Esophagus muscularis mucosa (tissue), 4 donors: ENCODE data around the gene USF2. TPM values are rescaled to one million over a fixed set of nuclear protein-coding genes. Genes with fewer than 3 reads are reported as not detected.

Source experiments
- DNase-seq: peaks from one replicate; pipeline ENCODE4 v3.0.0-alpha.2; 2017; ENCODE audit errors: extremely low spot score
- H3K27ac ChIP-seq, 4 donors: fragments of 200-600 bp; sonication (generic); replicated peaks in 1 of 4; 1 replicate in 3 of 4; 2 replicates in 1 of 4; pipeline ENCODE4 v1.5.1; 2016 to 2019; ENCODE audit warnings: mild to moderate bottlenecking in 1 of 4
- H3K27me3 ChIP-seq, 4 donors: fragments of 200-600 bp; sonication (generic); one replicate each; pipeline versions ENCODE4 v1.5.1 to v1.6.0; 2016 to 2019
- H3K36me3 ChIP-seq, 4 donors: fragments of 200-600 bp; sonication (generic); one replicate each; pipeline ENCODE4 v1.5.1; 2016 to 2019
- H3K4me1 ChIP-seq, 4 donors: fragments of 200-600 bp; sonication (generic); one replicate each; pipeline ENCODE4 v1.5.1; 2016 to 2019
- H3K4me3 ChIP-seq, 4 donors: fragments of 200-600 bp; sonication (generic); 1 replicate in 2 of 4; 2 replicates in 2 of 4; pipeline ENCODE4 v1.5.1; 2016 to 2019; ENCODE audit warnings: mild to moderate bottlenecking in 4 of 4, moderate library complexity in 1 of 4
- H3K9me3 ChIP-seq, 4 donors: fragments of 200-600 bp; sonication (generic); 1 replicate in 3 of 4; 2 replicates in 1 of 4; pipeline ENCODE4 v1.5.1; 2016 to 2019
- EP300 ChIP-seq: sonication (generic); formaldehyde crosslinking; IDR thresholded peaks from one replicate; pipeline ENCODE4 v1.6.1; 2017; ENCODE audit warnings: antibody characterized with exemption
- POLR2A ChIP-seq: fragments of 450-650 bp; IDR thresholded peaks from one replicate; pipeline ENCODE4 v1.6.1; 2017; ENCODE audit warnings: antibody characterized with exemption, moderate library complexity, mild to moderate bottlenecking, low read depth
- POLR2AphosphoS5 ChIP-seq, 2 donors: sonication (generic); formaldehyde crosslinking; IDR thresholded peaks; one replicate each; pipeline ENCODE4 v1.6.1; 2017; ENCODE audit warnings: antibody characterized with exemption in 2 of 2
- WGBS: methylation state at CpG from one replicate; pipeline ENCODE4 v1.1.5; 2018; 5-methylcytosine and 5-hydroxymethylcytosine counted together
- intact Hi-C: fragments of 100-400 bp; cut with DNase I; formaldehyde crosslinking; loops from one replicate; pipeline ENCODE4 v1.15.1; 2023
- total RNA-seq, 4 donors: library from RNA; depleted of rRNA; stranded (reverse); fragments of >200 nt; gene quantifications; one replicate each; pipeline versions ENCODE4 v1.1.0 to v1.2.1, GENCODE V29; 2016
- TF ChIP-seq, protein P1 (sequence below), 3 experiments: fragments of 200-600 bp in 2 of 3; fragments of 450-650 bp in 1 of 3; sonication (generic) in 2 of 3; IDR thresholded peaks; one replicate each; pipeline ENCODE4 v1.5.1; 2017 to 2019; ENCODE audit warnings: antibody characterized with exemption in 3 of 3, mild to moderate bottlenecking in 2 of 3, moderate library complexity in 1 of 3

Gene USF2
- total RNA-seq, 4 donors from 2014 or later: 111 to 122 (median 116) TPM

DNA sequence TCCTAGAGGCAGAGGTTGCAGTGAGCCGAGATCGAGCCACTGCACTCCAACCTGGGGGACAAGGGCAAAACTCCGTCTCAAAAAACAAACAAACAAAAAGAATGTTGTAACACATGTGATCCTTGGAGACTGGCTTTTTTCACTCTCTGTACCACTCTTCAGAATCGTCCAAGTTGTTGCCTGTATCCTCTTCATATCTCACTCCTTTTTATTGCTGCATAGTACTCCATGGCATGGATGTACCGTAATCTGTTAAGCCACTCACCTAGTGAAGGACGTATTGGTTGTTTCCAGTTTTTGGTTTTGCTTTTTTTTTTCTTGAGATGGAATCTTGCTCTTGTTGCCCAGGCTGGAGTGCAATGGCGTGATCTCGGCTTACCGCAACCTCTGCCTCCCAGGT is 53.3 kb downstream of the USF2 start:
- no peak overlapping the region for H3K27ac ChIP-seq
- H3K9me3 ChIP-seq: peaks cover 0 to 10% (median 5%) of the 10 kb centered on the region in 4 donors
- H3K4me1 ChIP-seq: peaks cover 0 to 8% (median 0%) of the 10 kb centered on the region in 4 donors
- no peak overlapping the region for H3K4me3 ChIP-seq
- no peak for DNase-seq
- intact Hi-C loops: no loop called here
- 96% methylated on average over 9 of the region's 9 CpGs for WGBS
- peaks cover 0 to 20% (median 0%) of the 10 kb centered on the region in 4 donors for H3K27me3 ChIP-seq
- TF ChIP-seq, protein P1, sequence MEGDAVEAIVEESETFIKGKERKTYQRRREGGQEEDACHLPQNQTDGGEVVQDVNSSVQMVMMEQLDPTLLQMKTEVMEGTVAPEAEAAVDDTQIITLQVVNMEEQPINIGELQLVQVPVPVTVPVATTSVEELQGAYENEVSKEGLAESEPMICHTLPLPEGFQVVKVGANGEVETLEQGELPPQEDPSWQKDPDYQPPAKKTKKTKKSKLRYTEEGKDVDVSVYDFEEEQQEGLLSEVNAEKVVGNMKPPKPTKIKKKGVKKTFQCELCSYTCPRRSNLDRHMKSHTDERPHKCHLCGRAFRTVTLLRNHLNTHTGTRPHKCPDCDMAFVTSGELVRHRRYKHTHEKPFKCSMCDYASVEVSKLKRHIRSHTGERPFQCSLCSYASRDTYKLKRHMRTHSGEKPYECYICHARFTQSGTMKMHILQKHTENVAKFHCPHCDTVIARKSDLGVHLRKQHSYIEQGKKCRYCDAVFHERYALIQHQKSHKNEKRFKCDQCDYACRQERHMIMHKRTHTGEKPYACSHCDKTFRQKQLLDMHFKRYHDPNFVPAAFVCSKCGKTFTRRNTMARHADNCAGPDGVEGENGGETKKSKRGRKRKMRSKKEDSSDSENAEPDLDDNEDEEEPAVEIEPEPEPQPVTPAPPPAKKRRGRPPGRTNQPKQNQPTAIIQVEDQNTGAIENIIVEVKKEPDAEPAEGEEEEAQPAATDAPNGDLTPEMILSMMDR (IDR thresholded peaks at IDR 0.05): no peak
- H3K36me3 ChIP-seq: no peaks in the 10 kb centered on the region

DNA sequence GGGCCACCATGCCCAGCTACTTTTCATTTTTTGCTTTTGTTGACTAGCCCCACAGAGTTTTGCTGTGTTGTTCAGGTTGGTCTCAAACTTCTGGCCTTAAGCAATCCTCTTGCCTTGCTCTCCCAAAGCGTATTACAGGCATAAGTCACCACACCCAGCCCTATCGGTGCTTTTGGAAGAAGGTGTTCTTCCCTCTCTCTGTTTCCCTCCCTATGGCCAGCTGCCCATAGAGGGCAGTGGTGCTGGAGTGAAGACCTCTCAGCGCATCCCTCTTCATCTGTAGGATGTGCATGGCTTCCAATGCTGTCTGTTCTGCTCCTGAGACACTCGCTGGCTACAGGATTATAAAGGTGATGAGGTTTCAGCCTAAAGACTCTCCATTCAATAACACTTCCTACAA is 58.9 kb downstream of the USF2 start:
- H3K27me3 ChIP-seq: peaks cover 0 to 48% (median 0%) of the 10 kb centered on the region in 4 donors
- DNase-seq: no peak
- intact Hi-C loops: no loop called here
- H3K4me3 ChIP-seq: no peak overlapping the region
- no peaks in the 10 kb centered on the region for H3K9me3 ChIP-seq
- no peak overlapping the region for H3K27ac ChIP-seq
- H3K36me3 ChIP-seq: no peaks in the 10 kb centered on the region
- TF ChIP-seq EP300 (no peak), POLR2A (no peak), POLR2AphosphoS5 (IDR thresholded peaks at IDR 0.05) (no peak)
- TF ChIP-seq, protein P1 (IDR thresholded peaks at IDR 0.05): no peak
- no peaks in the 10 kb centered on the region for H3K4me1 ChIP-seq
- 74% methylated on average over 4 of the region's 4 CpGs for WGBS

DNA sequence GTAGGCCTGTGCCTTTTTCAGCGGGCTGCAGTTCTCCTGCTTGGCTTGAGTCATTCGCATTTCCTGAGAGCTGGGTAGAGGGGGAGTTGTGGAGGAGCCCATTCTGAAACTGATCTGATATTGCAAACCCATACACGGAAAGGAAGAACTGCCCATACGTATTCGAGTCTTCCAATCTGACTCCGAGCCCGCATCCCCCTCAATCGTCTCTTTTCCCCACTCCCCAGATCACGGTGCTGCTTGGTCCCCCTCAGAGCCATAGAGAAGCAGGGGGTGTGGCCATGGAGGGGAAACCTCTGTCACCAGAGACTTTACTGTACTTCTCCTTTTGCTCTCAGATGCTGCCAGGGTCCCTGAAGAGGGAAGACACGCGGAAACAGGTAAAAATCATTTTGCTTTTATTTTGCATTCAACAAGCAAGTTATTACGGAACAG is 60.1 kb downstream of the USF2 start, which contains the start of gene CD22:
CD22 (plus strand) TSS at position 337 of the 435 bp plus-strand sequence. CDS start 2,854 bp downstream, outside the sequence.
- TF ChIP-seq, protein P1 (IDR thresholded peaks at IDR 0.05): no peak
- TF ChIP-seq POLR2A (no peak), EP300 (no peak), POLR2AphosphoS5 (IDR thresholded peaks at IDR 0.05) (no peak)

DNA sequence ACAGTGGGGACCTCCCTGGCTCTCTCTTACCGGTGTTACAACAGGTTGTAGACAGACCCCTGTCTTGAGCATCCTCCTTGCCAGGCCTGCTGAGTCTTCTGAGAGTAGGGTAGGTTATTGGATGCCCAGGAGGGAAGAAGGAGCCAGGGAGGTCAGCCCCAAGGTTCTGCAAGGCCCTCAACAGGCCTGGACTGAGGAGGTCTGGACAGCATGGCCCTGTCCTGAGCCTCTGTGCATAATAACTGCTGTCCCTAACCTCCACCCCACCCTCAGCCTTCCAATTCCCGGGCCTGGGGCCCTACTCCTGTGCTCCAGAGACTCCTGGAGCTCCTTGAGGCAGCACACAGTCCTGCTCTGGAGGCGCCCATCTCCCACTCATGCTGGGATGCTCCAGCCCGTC is 60.6 kb downstream of the USF2 start:
- intact Hi-C loops: no loop called here
- DNase-seq: no peak
- no peak overlapping the region for H3K27ac ChIP-seq
- TF ChIP-seq POLR2A (no peak), POLR2AphosphoS5 (IDR thresholded peaks at IDR 0.05) (no peak), EP300 (no peak)
- TF ChIP-seq, protein P1 (IDR thresholded peaks at IDR 0.05): no peak
- no peaks in the 10 kb centered on the region for H3K36me3 ChIP-seq
- WGBS: 86% methylated on average over 4 of the region's 4 CpGs
- no peak overlapping the region for H3K4me3 ChIP-seq
- no peaks in the 10 kb centered on the region for H3K9me3 ChIP-seq
- H3K27me3 ChIP-seq: peaks cover 0 to 65% (median 0%) of the 10 kb centered on the region in 4 donors
- H3K4me1 ChIP-seq: no peaks in the 10 kb centered on the region

More for the DNA sequence above, 60.1 kb downstream of the USF2 start, which contains the start of gene CD22:
- no peak for DNase-seq
- no peaks in the 10 kb centered on the region for H3K4me1 ChIP-seq
- no peak within 1 kb of the TSS for H3K27ac ChIP-seq
- WGBS: 83% methylated on average over 12 of the region's 12 CpGs
- H3K4me3 ChIP-seq: no peak within 1 kb of the TSS
- intact Hi-C loops: no loop called here
- H3K27me3 ChIP-seq: peaks cover 0 to 60% (median 0%) of the 10 kb centered on the region in 4 donors
- H3K9me3 ChIP-seq: no peaks in the 10 kb centered on the region
- no peaks in the 10 kb centered on the region for H3K36me3 ChIP-seq

Other genes starting within 250 kb of the USF2 start
- gene SCN1B, start 238.5 kb upstream of the USF2 start, total RNA-seq: 10 to 100 TPM in 3 of 4 donors, 1 to 10 TPM in 1; 8.3 to 15.7 (median 12.8) TPM
- under 1 TPM in 3 of 4 donors, not detected in 1; 0.33 to 0.86 (median 0.58) TPM for gene HPN, start 227.2 kb upstream of the USF2 start, total RNA-seq
- 1 to 10 TPM in 3 of 4 donors, under 1 TPM in 1; 0.83 to 3.8 (median 3.1) TPM for gene FXYD3, start 153.1 kb upstream of the USF2 start, total RNA-seq
- 10 to 100 TPM; 32.0 to 58.6 (median 49.2) TPM for gene LGI4, start 133.9 kb upstream of the USF2 start, total RNA-seq
- 10 to 100 TPM; 44.4 to 92.6 (median 70.7) TPM for gene FXYD1, start 130.1 kb upstream of the USF2 start, total RNA-seq
- under 1 TPM in 1 of 4 donors, not detected in 3; 0.71 TPM for gene FXYD7, start 125.7 kb upstream of the USF2 start, total RNA-seq
- gene FXYD5, start 114.2 kb upstream of the USF2 start, total RNA-seq: 10 to 100 TPM; 26.6 to 49.3 (median 43.0) TPM
- gene FAM187B, start 40.2 kb upstream of the USF2 start, total RNA-seq: not detected
- gene LSR, start 20.0 kb upstream of the USF2 start, total RNA-seq: 10 to 100 TPM in 2 of 4 donors, 1 to 10 TPM in 2; 5.1 to 19.2 (median 10.8) TPM
- not detected for gene HAMP, start 13.6 kb downstream of the USF2 start, total RNA-seq
- 1 to 10 TPM in 2 of 4 donors, under 1 TPM in 1, not detected in 1; 0.65 to 2.4 (median 1.2) TPM for gene MAG, start 23.2 kb downstream of the USF2 start, total RNA-seq
- gene CD22, start 60.2 kb downstream of the USF2 start, total RNA-seq: 10 to 100 TPM in 1 of 4 donors, 1 to 10 TPM in 3; 2.3 to 12.5 (median 3.7) TPM
- gene FFAR1, start 78.9 kb downstream of the USF2 start, total RNA-seq: not detected
- gene FFAR3, start 89.5 kb downstream of the USF2 start, total RNA-seq: 1 to 10 TPM in 1 of 4 donors, under 1 TPM in 1, not detected in 2; 0.17 to 2.3 TPM
- under 1 TPM in 1 of 4 donors, not detected in 3; 0.17 TPM for gene GPR42, start 102.1 kb downstream of the USF2 start, total RNA-seq
- 1 to 10 TPM in 1 of 4 donors, not detected in 3; 1.7 TPM for gene FFAR2, start 179.3 kb downstream of the USF2 start, total RNA-seq
- not detected for gene KRTDAP, start 221.5 kb downstream of the USF2 start, total RNA-seq
- 1 to 10 TPM; 1.7 to 5.5 (median 3.8) TPM for gene DMKN, start 244.7 kb downstream of the USF2 start, total RNA-seq